ENCODE results near the gene GNPTG. TPM values are rescaled to one million over a fixed set of nuclear protein-coding genes. Genes with fewer than 3 reads are reported as not detected.

The GNPTG gene
- total RNA-seq, 4 donors from 2014 or later, result 46.5 to 65.7 (median 60.0) TPM

- DNase-seq (ENCODE audit: low spot score in 2 of 2), result no peak
- WGBS, 2 donors, result 76 to 87% methylated on average over 21 to 26 of the region's 29 CpGs
- intact Hi-C loops (cut with DNase I; ENCODE audit: low total_unique reads), result no loop called here
These were observed 14.5 kb downstream of the GNPTG start for GRCh38 chr16:1366060-1366711.

GRCh38 chr16:1366712-1367299 is 15.1 kb downstream of the GNPTG start:
- WGBS, 2 donors, result 88 to 91% methylated on average over 22 to 24 of the region's 24 CpGs
- TF ChIP-seq CTCF (IDR thresholded peaks at IDR 0.05) (no peak), POLR2A (IDR thresholded peaks at IDR 0.05) (no peak)
- H3K4me3 ChIP-seq (ENCODE audit: low read depth, poor library complexity, severe bottlenecking), result no peak overlapping the region
- intact Hi-C loops (cut with DNase I; ENCODE audit: low total_unique reads), result no loop called here
- DNase-seq (ENCODE audit: low spot score in 2 of 2), result no peak

More at GRCh38 chr16:1366060-1366711, 14.5 kb downstream of the GNPTG start:
- TF ChIP-seq CTCF (IDR thresholded peaks at IDR 0.05), result no peak
- TF ChIP-seq POLR2A (IDR thresholded peaks at IDR 0.05), result no peak
- no peak overlapping the region for H3K4me3 ChIP-seq (ENCODE audit: low read depth, poor library complexity, severe bottlenecking)

- no peak overlapping the region for H3K4me3 ChIP-seq (ENCODE audit: low read depth, poor library complexity, severe bottlenecking)
- DNase-seq (ENCODE audit: low spot score in 2 of 2), result no peak
- intact Hi-C loops (cut with DNase I; ENCODE audit: low total_unique reads), result no loop called here
- 75 to 81% methylated on average over 20 to 22 of the region's 27 CpGs for WGBS, 2 donors
- TF ChIP-seq POLR2A (IDR thresholded peaks at IDR 0.05) (no peak), CTCF (IDR thresholded peaks at IDR 0.05) (no peak)
These were observed 15.9 kb downstream of the GNPTG start for GRCh38 chr16:1367486-1368174.

- TF ChIP-seq CTCF (IDR thresholded peaks at IDR 0.05), result no peak
- TF ChIP-seq POLR2A (IDR thresholded peaks at IDR 0.05), result no peak
- intact Hi-C loops (cut with DNase I; ENCODE audit: low total_unique reads), result no loop called here
- no peak for DNase-seq (ENCODE audit: low spot score in 2 of 2)
- 90 to 92% methylated on average over 33 of the region's 33 CpGs for WGBS, 2 donors
- H3K4me3 ChIP-seq (ENCODE audit: low read depth, poor library complexity, severe bottlenecking), result no peak overlapping the region
These were observed 19.6 kb downstream of the GNPTG start for GRCh38 chr16:1371054-1371978.

GRCh38 chr16:1372292-1372950 is 20.7 kb downstream of the GNPTG start:
- 89 to 95% methylated on average over 7 to 8 of the region's 21 CpGs for WGBS, 2 donors
- intact Hi-C loops (cut with DNase I; ENCODE audit: low total_unique reads), result no loop called here
- TF ChIP-seq CTCF (IDR thresholded peaks at IDR 0.05), result no peak
- no peak for TF ChIP-seq POLR2A (IDR thresholded peaks at IDR 0.05)
- no peak overlapping the region for H3K4me3 ChIP-seq (ENCODE audit: low read depth, poor library complexity, severe bottlenecking)
- no peak for DNase-seq (ENCODE audit: low spot score in 2 of 2)
